ENCODE results near the gene CTU2. TPM values are rescaled to one million over a fixed set of nuclear protein-coding genes. Genes with fewer than 3 reads are reported as not detected.

Gene CTU2
- total RNA-seq, 4 donors from 2014 or later = 0.88 to 20.3 (median 14.6) TPM

GRCh38 chr16:88693420-88694177 lies 12.7 kb upstream of the CTU2 start:
- no peak overlapping the region for H3K27ac ChIP-seq
- no peaks in the 10 kb centered on the region for H3K9me3 ChIP-seq
- DNase-seq = no peak
- no peaks in the 10 kb centered on the region for H3K4me1 ChIP-seq
- intact Hi-C loops (cut with DNase I; ENCODE audit: low total_unique reads) = no loop called here
- TF ChIP-seq POLR2A (IDR thresholded peaks at IDR 0.05) (no peak), CTCF (IDR thresholded peaks at IDR 0.05) (no peak)
- H3K36me3 ChIP-seq = no peaks in the 10 kb centered on the region
- H3K4me3 ChIP-seq = no peak overlapping the region
- peaks cover 0 to 1% of the 10 kb centered on the region in 2 donors for H3K27me3 ChIP-seq

GRCh38 chr16:88694221-88695087 lies 11.8 kb upstream of the CTU2 start:
- no peaks in the 10 kb centered on the region for H3K36me3 ChIP-seq
- intact Hi-C loops (cut with DNase I; ENCODE audit: low total_unique reads) = no loop called here
- H3K27ac ChIP-seq = no peak overlapping the region
- DNase-seq = no peak
- H3K27me3 ChIP-seq = no peaks in the 10 kb centered on the region
- no peak overlapping the region for H3K4me3 ChIP-seq
- no peaks in the 10 kb centered on the region for H3K9me3 ChIP-seq
- TF ChIP-seq POLR2A (IDR thresholded peaks at IDR 0.05) = no peak
- TF ChIP-seq CTCF (IDR thresholded peaks at IDR 0.05) = no peak
- no peaks in the 10 kb centered on the region for H3K4me1 ChIP-seq

- Histone ChIP-seq H3K4me3 (no peak overlapping the region), H3K27me3 (no peaks in the 10 kb centered on the region), H3K4me1 (no peaks in the 10 kb centered on the region), H3K27ac (no peak overlapping the region), H3K36me3 (no peaks in the 10 kb centered on the region), H3K9me3 (no peaks in the 10 kb centered on the region)
- no peak for TF ChIP-seq POLR2A (IDR thresholded peaks at IDR 0.05)
- no peak for TF ChIP-seq CTCF (IDR thresholded peaks at IDR 0.05)
- intact Hi-C loops (cut with DNase I; ENCODE audit: low total_unique reads) = no loop called here
- DNase-seq = no peak
Measured at GRCh38 chr16:88695218-88695617, 11.1 kb upstream of the CTU2 start.

GRCh38 chr16:88695753-88696152 lies 10.6 kb upstream of the CTU2 start:
- intact Hi-C loops (cut with DNase I; ENCODE audit: low total_unique reads) = no loop called here
- Histone ChIP-seq H3K4me3 (no peak overlapping the region), H3K27ac (no peak overlapping the region), H3K9me3 (no peaks in the 10 kb centered on the region), H3K36me3 (no peaks in the 10 kb centered on the region), H3K4me1 (no peaks in the 10 kb centered on the region), H3K27me3 (no peaks in the 10 kb centered on the region)
- TF ChIP-seq CTCF (IDR thresholded peaks at IDR 0.05) = no peak
- TF ChIP-seq POLR2A (IDR thresholded peaks at IDR 0.05) = no peak
- DNase-seq = no peak

- H3K4me3 ChIP-seq = no peak overlapping the region
- no peaks in the 10 kb centered on the region for H3K4me1 ChIP-seq
- TF ChIP-seq CTCF (IDR thresholded peaks at IDR 0.05) (no peak), POLR2A (IDR thresholded peaks at IDR 0.05) (no peak)
- intact Hi-C loops (cut with DNase I; ENCODE audit: low total_unique reads) = no loop called here
- H3K9me3 ChIP-seq = no peaks in the 10 kb centered on the region
- no peaks in the 10 kb centered on the region for H3K36me3 ChIP-seq
- H3K27me3 ChIP-seq = no peaks in the 10 kb centered on the region
- no peak for DNase-seq
- no peak overlapping the region for H3K27ac ChIP-seq
Measured at GRCh38 chr16:88696441-88696840, 9.9 kb upstream of the CTU2 start.
